Activated naive CD4-positive, alpha-beta T cell (primary cell): ENCODE data around the gene PRDM15.
"Not testable (repeated sequence)": the region's sequence is repeated elsewhere in the genome, so short reads cannot be mapped to it uniquely, and the experiment has no call there.

Experiments used
- DNase-seq, 4 experiments: peaks; one replicate each; lab custom pipeline; 2025; lab: John Stamatoyannopoulos, UW

Gene PRDM15

GRCh38 chr21:41805643-41806042 is 73.5 kb downstream of the PRDM15 start:
- no peak for DNase-seq

DNA sequence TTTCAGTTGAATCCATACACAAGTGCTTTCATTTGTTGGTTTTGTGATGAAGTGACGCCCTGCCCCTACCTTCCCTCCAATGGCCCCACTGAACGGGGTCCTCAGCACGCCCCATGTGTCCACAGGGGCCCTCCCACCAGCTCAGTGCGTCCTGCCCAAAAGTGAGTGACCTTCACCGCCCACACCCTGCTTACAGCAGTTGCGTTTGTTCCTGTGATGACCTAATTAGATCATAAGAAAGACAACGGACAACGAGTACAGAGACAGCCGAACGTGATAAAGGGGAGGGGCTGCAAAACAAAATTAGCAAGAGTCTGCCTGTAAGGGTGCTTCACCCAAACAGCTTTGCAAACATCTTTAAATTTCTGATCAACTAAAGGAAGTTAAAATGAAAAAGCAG is 74.1 kb downstream of the PRDM15 start:
- no peak for DNase-seq

DNA sequence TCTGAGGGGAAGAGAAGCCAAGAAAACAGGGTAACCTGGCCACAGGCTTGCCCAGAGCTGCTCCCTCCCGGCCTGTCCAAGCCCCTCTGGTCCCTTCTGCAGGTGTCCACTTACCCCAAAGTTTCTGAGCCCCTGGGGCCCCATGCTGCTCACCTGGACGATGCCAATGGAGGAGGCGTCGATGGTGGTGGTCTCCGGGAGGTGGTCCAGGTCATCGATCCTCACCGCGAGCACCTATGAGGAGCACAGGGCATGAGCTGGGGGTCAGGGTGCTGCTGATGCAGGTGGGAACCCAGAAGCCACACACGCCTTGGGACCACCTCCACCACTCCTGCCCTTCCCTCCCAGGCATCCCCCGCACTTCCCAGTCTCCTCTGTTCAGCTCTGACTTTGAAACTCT is 74.8 kb downstream of the PRDM15 start:
- DNase-seq, result no peak

GRCh38 chr21:41803316-41803715 is 75.8 kb downstream of the PRDM15 start:
- DNase-seq, result no peak

DNA sequence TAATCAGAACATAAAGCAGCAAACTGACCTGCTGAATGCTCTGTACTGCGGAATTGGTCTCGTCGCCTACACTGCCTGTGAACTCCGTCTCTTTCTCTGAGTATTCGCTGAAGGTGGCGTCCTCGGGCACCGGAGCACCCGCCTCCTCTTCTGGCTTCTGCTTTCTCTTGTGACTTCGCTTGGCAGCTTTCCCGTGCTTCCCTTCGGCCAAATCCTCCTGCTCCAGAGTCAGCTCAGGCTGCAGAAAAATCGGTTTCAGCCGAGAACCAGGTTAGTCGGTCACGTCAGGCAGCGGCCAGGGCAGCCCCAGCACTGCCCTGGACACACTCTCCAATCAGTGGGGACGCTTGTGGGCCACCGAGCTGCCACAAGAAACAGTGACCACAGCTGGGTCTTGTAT is 76.5 kb downstream of the PRDM15 start:
- no peak for DNase-seq

- DNase-seq, result no peak
Observed at GRCh38 chr21:41802198-41802584, 77.0 kb downstream of the PRDM15 start.

DNA sequence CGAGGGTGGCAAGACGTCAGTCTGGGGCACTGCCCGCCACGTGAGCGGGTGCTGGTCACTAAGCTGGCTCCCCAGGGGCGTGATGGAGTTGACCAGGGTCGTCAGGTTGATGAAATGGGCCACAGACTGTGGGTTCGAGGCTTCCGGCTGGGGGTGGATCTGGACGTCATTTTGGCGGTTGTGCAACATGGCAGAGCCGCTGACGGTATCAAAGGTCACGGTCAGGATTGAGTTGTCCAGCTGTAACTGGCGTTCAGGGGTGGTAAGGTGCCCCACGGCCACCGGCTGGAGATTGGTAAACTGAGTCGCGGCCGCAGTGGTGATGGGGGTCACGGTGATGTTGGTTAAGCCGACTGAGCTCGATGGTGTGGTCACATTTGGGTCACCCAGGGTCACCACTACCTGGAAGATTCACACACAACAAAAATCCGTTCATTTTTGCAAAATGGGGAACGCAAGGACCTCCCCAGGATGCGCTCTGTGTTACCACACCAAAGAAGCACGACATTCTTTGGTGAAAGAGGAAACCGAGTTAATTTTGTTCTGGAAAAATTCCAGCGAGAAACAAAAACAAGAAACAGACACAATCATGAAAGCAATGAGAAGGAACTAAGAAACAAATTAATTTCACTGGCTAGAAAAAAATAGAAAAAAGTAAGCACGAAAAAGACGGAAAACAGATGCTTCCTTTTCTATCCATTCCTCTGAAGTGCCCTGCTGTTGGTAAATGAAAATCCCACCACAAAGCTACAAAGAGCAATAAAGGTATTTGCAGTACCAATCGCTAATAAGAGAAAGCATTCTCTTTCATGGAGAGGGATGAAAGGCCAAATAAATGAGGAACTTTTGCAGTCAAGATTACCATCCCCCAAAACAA is 77.6 kb downstream of the PRDM15 start:
- DNase-seq, result no peak

DNA sequence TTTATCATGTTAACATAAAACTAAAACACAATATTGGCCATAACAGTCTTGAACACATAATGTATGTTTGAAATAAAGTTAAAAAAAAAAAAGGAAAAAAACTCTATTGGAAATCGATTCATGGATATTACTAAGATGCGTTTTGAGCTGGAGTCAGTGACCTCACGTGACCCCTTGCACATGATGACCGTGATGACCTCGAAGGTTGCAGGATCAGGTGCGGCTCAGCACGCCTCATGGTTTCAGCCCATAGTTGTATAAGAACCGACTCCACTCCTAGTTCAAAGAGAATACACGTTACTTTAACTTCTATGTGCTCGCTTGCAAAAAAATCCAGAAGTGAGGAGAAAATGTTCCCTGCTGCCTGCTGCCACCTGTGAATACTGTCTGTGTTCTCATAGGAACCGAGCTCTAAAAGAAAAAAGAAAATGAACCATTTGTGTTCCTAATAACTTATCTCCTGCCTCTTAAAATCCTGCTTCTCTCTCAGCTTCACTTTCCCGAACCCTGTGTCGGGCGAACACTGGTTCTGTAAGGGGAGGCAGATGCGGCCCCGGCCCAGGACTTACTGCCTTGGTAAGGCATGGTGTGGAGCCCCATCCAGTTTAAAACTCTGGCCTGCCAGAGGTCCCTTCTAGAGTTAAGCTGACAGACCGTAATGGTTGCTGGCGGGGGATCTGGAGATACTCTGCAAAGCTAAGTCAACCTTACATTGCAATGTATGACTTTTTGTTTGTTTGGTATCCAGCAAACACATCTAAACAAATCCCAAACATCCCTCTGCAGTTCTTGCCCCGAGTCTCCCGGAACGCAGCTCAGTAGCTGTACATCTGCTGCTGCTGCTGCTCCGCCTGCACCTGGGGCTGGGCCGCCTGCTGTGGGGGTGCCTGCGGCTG is 78.5 kb downstream of the PRDM15 start:
- no peak for DNase-seq

DNA sequence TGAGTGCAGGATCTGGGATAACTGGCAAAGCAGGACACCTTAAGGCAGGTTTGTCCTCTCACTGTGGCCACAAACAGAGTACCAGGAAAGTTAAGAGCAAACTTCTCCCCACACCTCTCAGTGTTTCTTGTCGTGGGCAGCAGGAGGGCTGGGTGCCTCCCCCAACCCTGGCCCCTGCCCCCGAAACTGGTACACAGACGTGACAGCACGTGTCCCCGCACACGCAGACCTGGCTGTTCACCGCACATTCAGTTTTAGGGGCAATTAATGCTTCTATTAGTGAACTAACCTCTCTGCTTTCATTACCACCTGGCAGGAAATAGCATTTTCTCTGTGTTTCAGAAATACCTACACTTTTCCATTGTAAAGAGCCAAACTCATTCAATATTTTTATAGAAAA is 79.4 kb downstream of the PRDM15 start:
- no peak for DNase-seq

DNA sequence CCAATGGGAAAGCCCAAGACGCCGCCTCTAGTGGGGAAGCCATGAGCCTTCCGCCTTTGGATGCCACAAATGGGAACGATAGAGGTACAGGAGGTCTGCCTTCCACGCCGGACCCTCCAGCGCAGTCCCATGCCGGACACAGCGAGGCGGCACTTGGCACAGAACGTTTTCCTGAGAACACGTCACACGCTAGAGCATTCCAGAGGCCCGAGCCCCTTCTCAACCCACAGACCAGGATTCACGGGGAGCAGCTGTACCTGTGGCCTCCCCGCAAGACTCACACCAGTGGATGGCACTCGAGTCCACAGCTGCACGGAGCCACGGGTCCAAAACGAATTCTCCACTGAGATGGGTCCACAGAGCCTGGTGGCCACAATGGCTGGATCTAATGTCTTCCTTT is 80.8 kb downstream of the PRDM15 start:
- DNase-seq, result no peak

DNA sequence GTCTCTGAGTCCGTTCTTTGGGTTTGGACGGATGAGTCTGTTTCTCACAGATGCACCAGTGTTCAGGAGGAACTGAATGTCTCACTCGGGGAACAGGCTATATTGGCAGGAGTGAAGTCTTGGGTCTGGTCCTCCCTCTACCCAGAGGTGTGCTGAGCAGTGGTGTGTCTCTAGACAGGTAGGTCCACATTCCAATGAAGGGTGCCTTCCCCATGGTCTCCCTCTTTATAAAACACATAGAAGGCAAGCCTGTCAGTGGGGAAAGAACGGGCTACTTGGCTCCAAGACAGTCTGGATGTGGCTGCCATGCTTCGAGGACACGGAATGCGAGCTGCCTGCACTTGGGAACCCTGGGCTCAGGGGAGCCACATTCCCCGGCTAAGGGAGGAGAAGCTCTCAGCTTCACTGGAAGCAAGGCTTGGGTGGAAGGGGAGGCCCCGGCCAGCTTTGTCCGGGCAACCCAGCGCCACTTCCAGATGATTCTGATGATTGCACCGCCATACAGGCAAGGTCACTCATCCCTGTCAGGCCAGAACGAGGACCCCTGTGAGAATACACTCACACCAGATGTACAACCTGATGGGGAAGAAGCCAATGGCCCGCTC is 82.6 kb downstream of the PRDM15 start:
- no peak for DNase-seq

DNA sequence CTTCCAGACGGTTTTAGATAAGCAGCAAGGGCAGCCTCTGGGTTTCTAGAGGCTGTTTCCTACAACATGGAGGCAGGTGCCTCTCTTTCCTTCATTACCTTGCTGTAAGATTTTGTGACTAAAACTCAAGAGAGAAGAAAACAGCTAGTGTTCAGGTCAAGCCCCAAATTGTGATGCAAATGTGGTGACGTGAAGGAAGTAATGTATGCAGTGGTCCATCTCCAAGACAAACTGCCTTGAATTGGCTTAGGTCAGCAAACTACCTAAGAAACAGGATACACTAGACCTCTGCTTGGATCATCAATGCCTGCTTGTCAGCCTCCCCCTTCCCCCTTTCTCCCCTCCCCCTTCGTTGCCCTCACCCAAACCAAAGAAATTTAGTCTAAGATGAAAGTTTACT is 83.4 kb downstream of the PRDM15 start:
- no peak for DNase-seq

GRCh38 chr21:41794600-41794999 is 84.5 kb downstream of the PRDM15 start:
- no peak for DNase-seq

GRCh38 chr21:41792711-41793110 is 86.4 kb downstream of the PRDM15 start:
- DNase-seq, result no peak

- DNase-seq, result no peak
Observed at GRCh38 chr21:41786509-41786987, 92.6 kb downstream of the PRDM15 start.

- not testable (repeated sequence) for DNase-seq
Observed at GRCh38 chr21:41785262-41785661, 93.9 kb downstream of the PRDM15 start.

DNA sequence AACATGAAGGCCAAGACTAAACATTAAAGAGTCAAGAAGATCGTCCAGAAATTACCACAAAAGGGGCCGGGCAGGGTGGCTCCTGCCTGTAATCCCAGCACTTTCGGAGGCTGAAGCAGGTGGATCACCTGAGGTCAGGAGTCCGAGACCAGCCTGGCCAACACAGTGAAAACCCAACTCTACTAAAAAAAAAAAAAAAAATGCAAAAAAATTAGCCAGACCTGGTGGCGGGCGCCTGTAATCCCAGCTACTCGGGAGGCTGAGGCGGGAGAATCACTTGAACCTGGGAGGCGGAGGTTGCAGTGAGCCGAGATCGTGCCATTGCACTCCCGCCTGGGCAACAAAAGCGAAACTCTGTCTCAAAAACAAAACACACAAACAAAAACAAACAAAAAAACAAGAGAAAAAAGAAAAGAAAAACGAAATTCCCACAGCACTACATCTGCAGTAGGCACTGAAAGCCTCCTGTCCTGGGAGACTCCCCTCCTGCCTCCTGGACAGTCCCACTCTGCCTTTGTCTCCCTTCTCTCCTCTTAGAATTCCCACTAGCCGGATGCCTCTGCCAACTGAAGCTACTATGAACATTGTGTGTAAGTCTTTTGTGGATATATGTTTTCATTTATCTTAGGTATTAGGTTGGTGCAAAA is 94.6 kb downstream of the PRDM15 start:
- DNase-seq, result no peak

DNA sequence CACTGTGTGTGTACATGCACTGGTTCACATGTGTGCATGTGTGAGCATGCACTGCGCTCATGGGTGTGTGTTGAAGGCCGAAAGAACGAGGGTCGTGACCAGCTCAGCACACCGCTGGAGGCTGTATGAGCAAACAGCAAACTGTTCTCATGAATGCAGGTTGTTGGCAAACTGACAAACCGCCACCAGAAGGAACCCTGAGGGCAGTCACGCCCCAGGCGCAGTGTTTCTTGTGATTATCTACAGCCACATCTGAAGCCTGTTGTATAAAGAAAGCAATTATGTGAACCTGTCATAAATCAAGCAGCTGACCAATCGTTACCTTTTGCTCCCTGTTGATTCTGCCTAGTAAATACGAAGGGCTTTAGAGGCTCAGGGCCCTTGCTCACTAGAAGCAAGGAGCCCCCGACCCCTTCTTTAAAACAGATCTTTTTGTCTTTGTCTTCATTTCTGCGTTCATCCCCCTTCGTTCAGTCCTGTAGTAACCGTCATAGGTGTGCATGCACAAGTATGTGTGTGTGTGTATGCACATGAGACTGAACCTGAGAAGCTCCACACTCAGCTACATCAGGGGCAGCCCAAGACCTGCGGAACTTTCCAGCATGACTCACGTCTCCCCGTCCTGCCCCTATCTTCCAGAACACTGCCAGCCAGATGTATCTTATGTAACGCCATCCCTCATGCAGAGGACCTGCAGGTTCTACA is 95.5 kb downstream of the PRDM15 start:
- no peak for DNase-seq

GRCh38 chr21:41781050-41781410 is 98.1 kb downstream of the PRDM15 start:
- no peak for DNase-seq

DNA sequence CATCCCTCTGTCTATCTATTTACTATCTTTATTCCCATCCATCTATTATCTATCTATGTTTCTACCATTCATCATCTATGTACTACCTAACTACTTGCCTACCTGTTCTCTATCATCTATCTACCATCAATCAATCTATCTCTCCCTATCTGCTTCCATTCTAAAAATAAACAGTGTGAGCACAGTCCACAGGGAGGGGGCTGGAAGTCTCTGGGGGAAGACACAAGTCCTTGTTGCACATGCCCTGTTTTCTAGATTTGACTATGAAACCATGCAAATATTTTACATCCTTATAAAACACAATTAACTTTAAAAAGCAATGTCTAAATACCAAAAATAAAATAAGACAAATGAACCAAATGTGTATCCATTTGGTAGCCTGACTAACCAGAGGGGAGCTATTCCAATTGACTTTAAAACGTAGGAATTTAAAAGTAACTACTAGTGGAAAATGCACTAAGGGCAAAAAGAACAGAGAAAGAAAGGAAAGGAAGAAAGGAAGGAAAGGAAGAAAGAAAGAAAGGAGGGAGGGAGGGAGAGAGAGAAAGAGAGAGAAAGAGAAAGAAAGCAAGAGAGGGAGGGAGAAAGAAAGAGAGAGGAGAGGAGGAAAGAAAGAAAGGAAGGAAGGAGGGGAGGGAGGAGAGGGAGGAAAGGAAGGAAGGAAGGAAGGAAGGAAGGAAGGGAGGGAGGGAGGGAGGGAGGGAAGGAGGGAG is 98.7 kb downstream of the PRDM15 start:
- no peak for DNase-seq

GRCh38 chr21:41779659-41780058 is 99.5 kb downstream of the PRDM15 start:
- DNase-seq, result no peak
